HepG2 (cell line): ENCODE results near the gene SLC13A2. TPM values are rescaled to one million over a fixed set of nuclear protein-coding genes. Genes with fewer than 3 reads are reported as not detected.
A peak's percentile ranks its signal among the peaks of the same experiment; 100 is the strongest.

Experiments
- BCL6 ChIP-seq: IDR thresholded peaks from 2 replicates; pipeline ENCODE4 v1.6.1; 2016; ENCODE audit warnings: missing genetic modification reagents, missing compliant biosample characterization
- MAZ ChIP-seq, 2 experiments: sonication (generic) in 1 of 2; formaldehyde crosslinking in 1 of 2; IDR thresholded peaks; 2 replicates each; pipeline versions ENCODE4 v1.5.0 to v1.6.1; 2012 to 2020; ENCODE audit warnings: low read depth in 2 of 2, mild to moderate bottlenecking in 2 of 2, borderline replicate concordance in 1 of 2, improper control_type of control experiment in 1 of 2, low read length in 1 of 2, missing genetic modification reagents in 1 of 2, moderate library complexity in 1 of 2
- ONECUT2 ChIP-seq: sonication (generic); formaldehyde crosslinking; IDR thresholded peaks from 2 replicates; pipeline ENCODE4 v1.4.0; 2020; ENCODE audit warnings: missing genetic modification reagents
- SALL1 ChIP-seq: sonication (generic); formaldehyde crosslinking; IDR thresholded peaks from 2 replicates; pipeline ENCODE4 v1.8.0; 2022; ENCODE audit warnings: mild to moderate bottlenecking, missing genetic modification reagents
- ZMYM4 ChIP-seq: sonication (generic); formaldehyde crosslinking; IDR thresholded peaks from 2 replicates; pipeline ENCODE4 v1.8.1; 2023; ENCODE audit warnings: mild to moderate bottlenecking, missing genetic modification reagents
- polyA plus RNA-seq, 8 experiments: library from polyadenylated mRNA; depleted of rRNA in 3 of 8; stranded (reverse) in 7 of 8; unstranded in 1 of 8; fragments of >200 nt; fragmentation: Illumina TruSeq in 4 of 8; extraction: Trizol in 4 of 8; gene quantifications; 2 replicates each; pipeline versions ENCODE4 v1.2.1 to v1.2.3, GENCODE V29; 2011 to 2016; ENCODE audit warnings: low read depth in 4 of 8, missing spikeins in 1 of 8, mixed read lengths in 1 of 8; ENCODE audit not compliant: insufficient read depth in 1 of 8
- total RNA-seq, 5 experiments: library from RNA; depleted of rRNA; stranded (reverse); fragments of >200 nt; fragmentation: Illumina TruSeq; extraction: Trizol; gene quantifications; 2 replicates each; pipeline ENCODE4 v1.2.3, GENCODE V29; 2016; ENCODE audit warnings: low read depth in 1 of 5
- TF ChIP-seq, protein P1 (sequence below): sonication (generic); formaldehyde crosslinking; IDR thresholded peaks from 2 replicates; pipeline ENCODE4 v1.5.0; 2020; ENCODE audit warnings: mild to moderate bottlenecking, missing genetic modification reagents, borderline replicate concordance
- TF ChIP-seq, protein P2 (sequence below): sonication (generic); formaldehyde crosslinking; IDR thresholded peaks from 2 replicates; pipeline ENCODE4 v1.5.0; 2020; ENCODE audit warnings: missing genetic modification reagents, mild to moderate bottlenecking, borderline replicate concordance
- TF ChIP-seq, protein P3 (sequence below): sonication (generic); formaldehyde crosslinking; IDR thresholded peaks from 2 replicates; pipeline ENCODE4 v1.5.1; 2020; ENCODE audit warnings: mild to moderate bottlenecking, missing genetic modification reagents, moderate library complexity
- TF ChIP-seq, protein P4 (sequence below), 2 experiments: sonication (generic) in 1 of 2; formaldehyde crosslinking in 1 of 2; IDR thresholded peaks; 2 replicates each; pipeline versions ENCODE4 v1.4.0 to v1.6.1; 2016 to 2020; ENCODE audit warnings: borderline replicate concordance in 1 of 2, low read depth in 1 of 2, mild to moderate bottlenecking in 1 of 2, missing genetic modification reagents in 1 of 2
- TF ChIP-seq, protein P5 (sequence below): sonication (generic); formaldehyde crosslinking; IDR thresholded peaks from 2 replicates; pipeline ENCODE4 v1.5.0; 2020; ENCODE audit warnings: missing genetic modification reagents

The SLC13A2 gene
- total and polyA plus RNA-seq, 2 of the 13 experiments (the other 11 are each of a cell fraction or from before 2014, with no cell fraction given), result 0.07 TPM; not detected in 1

DNA sequence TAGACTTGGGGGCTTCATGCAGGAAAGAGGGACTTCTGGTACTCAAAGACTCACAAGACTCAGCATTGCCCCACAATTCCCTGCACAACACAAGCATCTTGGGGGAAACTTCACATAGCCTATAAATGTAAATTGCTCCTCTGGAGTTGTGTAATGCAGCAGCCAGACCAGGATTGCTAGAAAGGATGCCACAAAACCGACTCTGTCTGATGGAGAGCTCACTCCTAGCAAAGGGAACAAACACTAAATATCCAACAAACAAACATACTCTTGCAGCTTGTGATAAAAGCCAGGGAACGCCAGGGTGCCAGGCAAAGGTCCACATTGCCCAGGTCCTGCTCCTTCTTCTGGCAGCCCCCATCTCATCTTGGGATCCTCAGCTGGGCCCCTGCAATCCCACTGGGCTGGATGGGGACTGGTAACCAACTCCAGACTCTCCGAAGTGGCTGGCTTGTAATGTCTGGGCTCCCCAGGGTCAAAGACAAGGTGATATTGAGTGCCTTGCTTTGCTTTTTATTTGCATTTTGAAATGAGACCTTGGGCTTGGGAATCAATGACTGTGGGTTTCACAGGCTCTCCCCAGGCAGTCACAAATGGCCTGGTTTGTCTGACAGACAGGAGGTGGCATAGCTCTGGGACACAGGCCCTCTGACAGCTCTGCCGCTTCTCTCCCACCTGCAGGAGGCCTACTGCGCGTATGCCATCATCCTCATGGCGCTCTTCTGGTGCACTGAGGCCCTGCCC lies 15.3 kb downstream of the SLC13A2 start (continued):
- TF ChIP-seq MAZ (IDR thresholded peaks at IDR 0.05; ENCODE audit: borderline replicate concordance, low read depth, low read length) (no peak), MAZ (CRISPR knock-in tag; IDR thresholded peaks at IDR 0.05; ENCODE audit: low read depth) (peak; percentile 23; the same call in 1 of the 2 replicates), SALL1 (CRISPR knock-in tag) (peak; percentile 45; the same call in 1 of the 2 replicates), ONECUT2 (CRISPR knock-in tag) (peak; percentile 54; the same call in 1 of the 2 replicates), ZMYM4 (CRISPR knock-in tag) (0 out of 2 replicates have a peak, but pooled peaks have one; percentile 19), BCL6 (peak; percentile 58; the same call in 1 of the 2 replicates)
- TF ChIP-seq, protein P1, sequence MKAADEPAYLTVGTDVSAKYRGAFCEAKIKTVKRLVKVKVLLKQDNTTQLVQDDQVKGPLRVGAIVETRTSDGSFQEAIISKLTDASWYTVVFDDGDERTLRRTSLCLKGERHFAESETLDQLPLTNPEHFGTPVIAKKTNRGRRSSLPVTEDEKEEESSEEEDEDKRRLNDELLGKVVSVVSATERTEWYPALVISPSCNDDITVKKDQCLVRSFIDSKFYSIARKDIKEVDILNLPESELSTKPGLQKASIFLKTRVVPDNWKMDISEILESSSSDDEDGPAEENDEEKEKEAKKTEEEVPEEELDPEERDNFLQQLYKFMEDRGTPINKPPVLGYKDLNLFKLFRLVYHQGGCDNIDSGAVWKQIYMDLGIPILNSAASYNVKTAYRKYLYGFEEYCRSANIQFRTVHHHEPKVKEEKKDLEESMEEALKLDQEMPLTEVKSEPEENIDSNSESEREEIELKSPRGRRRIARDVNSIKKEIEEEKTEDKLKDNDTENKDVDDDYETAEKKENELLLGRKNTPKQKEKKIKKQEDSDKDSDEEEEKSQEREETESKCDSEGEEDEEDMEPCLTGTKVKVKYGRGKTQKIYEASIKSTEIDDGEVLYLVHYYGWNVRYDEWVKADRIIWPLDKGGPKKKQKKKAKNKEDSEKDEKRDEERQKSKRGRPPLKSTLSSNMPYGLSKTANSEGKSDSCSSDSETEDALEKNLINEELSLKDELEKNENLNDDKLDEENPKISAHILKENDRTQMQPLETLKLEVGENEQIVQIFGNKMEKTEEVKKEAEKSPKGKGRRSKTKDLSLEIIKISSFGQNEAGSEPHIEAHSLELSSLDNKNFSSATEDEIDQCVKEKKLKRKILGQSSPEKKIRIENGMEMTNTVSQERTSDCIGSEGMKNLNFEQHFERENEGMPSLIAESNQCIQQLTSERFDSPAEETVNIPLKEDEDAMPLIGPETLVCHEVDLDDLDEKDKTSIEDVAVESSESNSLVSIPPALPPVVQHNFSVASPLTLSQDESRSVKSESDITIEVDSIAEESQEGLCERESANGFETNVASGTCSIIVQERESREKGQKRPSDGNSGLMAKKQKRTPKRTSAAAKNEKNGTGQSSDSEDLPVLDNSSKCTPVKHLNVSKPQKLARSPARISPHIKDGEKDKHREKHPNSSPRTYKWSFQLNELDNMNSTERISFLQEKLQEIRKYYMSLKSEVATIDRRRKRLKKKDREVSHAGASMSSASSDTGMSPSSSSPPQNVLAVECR (CRISPR knock-in tag), result peak; percentile 26; the same call in 1 of the 2 replicates
- TF ChIP-seq, protein P2, sequence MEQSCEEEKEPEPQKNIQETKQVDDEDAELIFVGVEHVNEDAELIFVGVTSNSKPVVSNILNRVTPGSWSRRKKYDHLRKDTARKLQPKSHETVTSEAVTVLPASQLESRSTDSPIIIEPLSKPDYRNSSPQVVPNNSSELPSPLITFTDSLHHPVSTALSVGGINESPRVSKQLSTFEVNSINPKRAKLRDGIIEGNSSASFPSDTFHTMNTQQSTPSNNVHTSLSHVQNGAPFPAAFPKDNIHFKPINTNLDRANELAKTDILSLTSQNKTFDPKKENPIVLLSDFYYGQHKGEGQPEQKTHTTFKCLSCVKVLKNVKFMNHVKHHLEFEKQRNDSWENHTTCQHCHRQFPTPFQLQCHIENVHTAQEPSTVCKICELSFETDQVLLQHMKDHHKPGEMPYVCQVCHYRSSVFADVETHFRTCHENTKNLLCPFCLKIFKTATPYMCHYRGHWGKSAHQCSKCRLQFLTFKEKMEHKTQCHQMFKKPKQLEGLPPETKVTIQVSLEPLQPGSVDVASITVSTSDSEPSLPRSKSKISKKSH (CRISPR knock-in tag), result no peak
- TF ChIP-seq, protein P3, sequence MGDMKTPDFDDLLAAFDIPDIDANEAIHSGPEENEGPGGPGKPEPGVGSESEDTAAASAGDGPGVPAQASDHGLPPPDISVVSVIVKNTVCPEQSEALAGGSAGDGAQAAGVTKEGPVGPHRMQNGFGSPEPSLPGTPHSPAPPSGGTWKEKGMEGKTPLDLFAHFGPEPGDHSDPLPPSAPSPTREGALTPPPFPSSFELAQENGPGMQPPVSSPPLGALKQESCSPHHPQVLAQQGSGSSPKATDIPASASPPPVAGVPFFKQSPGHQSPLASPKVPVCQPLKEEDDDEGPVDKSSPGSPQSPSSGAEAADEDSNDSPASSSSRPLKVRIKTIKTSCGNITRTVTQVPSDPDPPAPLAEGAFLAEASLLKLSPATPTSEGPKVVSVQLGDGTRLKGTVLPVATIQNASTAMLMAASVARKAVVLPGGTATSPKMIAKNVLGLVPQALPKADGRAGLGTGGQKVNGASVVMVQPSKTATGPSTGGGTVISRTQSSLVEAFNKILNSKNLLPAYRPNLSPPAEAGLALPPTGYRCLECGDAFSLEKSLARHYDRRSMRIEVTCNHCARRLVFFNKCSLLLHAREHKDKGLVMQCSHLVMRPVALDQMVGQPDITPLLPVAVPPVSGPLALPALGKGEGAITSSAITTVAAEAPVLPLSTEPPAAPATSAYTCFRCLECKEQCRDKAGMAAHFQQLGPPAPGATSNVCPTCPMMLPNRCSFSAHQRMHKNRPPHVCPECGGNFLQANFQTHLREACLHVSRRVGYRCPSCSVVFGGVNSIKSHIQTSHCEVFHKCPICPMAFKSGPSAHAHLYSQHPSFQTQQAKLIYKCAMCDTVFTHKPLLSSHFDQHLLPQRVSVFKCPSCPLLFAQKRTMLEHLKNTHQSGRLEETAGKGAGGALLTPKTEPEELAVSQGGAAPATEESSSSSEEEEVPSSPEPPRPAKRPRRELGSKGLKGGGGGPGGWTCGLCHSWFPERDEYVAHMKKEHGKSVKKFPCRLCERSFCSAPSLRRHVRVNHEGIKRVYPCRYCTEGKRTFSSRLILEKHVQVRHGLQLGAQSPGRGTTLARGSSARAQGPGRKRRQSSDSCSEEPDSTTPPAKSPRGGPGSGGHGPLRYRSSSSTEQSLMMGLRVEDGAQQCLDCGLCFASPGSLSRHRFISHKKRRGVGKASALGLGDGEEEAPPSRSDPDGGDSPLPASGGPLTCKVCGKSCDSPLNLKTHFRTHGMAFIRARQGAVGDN (CRISPR knock-in tag), result peak; percentile 44
- TF ChIP-seq, protein P4, sequence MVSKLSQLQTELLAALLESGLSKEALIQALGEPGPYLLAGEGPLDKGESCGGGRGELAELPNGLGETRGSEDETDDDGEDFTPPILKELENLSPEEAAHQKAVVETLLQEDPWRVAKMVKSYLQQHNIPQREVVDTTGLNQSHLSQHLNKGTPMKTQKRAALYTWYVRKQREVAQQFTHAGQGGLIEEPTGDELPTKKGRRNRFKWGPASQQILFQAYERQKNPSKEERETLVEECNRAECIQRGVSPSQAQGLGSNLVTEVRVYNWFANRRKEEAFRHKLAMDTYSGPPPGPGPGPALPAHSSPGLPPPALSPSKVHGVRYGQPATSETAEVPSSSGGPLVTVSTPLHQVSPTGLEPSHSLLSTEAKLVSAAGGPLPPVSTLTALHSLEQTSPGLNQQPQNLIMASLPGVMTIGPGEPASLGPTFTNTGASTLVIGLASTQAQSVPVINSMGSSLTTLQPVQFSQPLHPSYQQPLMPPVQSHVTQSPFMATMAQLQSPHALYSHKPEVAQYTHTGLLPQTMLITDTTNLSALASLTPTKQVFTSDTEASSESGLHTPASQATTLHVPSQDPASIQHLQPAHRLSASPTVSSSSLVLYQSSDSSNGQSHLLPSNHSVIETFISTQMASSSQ (IDR thresholded peaks at IDR 0.05; ENCODE audit: low read depth), result peak; percentile 28; the same call in 1 of the 2 replicates
- TF ChIP-seq, protein P4 (CRISPR knock-in tag; IDR thresholded peaks at IDR 0.05; ENCODE audit: borderline replicate concordance), result no peak
- TF ChIP-seq, protein P5, sequence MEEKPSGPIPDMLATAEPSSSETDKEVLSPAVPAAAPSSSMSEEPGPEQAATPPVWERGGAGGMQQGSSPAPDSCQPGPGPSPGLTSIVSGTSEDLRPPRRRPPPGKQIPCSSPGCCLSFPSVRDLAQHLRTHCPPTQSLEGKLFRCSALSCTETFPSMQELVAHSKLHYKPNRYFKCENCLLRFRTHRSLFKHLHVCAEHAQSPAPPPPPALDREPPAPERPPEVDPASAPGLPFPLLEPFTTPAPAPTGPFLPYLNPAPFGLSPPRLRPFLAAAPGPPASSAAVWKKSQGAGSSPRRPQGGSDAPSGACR (CRISPR knock-in tag), result 0 out of 2 replicates have a peak, but pooled peaks have one; percentile 12
